ENCODE data around the gene DMC1.
"Not testable (repeated sequence)": the region's sequence is repeated elsewhere in the genome, so short reads cannot be mapped to it uniquely, and the experiment has no call there.

GRCh38 chr22:38615064-38615405 lies 45.1 kb upstream of the DMC1 start:
- not testable (repeated sequence) for TF ChIP-seq NCOA1 (IDR thresholded peaks at IDR 0.05; ENCODE audit: low read depth); POLR2A (conservative IDR thresholded peaks at IDR 0.05); BCL6 (CRISPR knock-in tag; IDR thresholded peaks at IDR 0.05); MEF2A (IDR thresholded peaks at IDR 0.05; ENCODE audit: control insufficient read depth, low read depth, low read length); HNRNPLL (IDR thresholded peaks at IDR 0.05; ENCODE audit: low read depth, low read length, poor library complexity, severe bottlenecking); ELF1 (tag; IDR thresholded peaks at IDR 0.05)
- TF ChIP-seq, protein P1, sequence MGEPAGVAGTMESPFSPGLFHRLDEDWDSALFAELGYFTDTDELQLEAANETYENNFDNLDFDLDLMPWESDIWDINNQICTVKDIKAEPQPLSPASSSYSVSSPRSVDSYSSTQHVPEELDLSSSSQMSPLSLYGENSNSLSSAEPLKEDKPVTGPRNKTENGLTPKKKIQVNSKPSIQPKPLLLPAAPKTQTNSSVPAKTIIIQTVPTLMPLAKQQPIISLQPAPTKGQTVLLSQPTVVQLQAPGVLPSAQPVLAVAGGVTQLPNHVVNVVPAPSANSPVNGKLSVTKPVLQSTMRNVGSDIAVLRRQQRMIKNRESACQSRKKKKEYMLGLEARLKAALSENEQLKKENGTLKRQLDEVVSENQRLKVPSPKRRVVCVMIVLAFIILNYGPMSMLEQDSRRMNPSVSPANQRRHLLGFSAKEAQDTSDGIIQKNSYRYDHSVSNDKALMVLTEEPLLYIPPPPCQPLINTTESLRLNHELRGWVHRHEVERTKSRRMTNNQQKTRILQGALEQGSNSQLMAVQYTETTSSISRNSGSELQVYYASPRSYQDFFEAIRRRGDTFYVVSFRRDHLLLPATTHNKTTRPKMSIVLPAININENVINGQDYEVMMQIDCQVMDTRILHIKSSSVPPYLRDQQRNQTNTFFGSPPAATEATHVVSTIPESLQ (CRISPR knock-in tag; IDR thresholded peaks at IDR 0.05) = not testable (repeated sequence)

Measured in K562 (cell line).